Dedifferentiated amniotic fluid mesenchymal stem cell (primary cell): Measurements from ENCODE around the gene ST3GAL3.

Experiments
- DNase-seq: peaks from one replicate; pipeline ENCODE4 v3.0.0-alpha.2; 2016; ENCODE audit errors: extremely low spot score

Gene ST3GAL3, protein sequence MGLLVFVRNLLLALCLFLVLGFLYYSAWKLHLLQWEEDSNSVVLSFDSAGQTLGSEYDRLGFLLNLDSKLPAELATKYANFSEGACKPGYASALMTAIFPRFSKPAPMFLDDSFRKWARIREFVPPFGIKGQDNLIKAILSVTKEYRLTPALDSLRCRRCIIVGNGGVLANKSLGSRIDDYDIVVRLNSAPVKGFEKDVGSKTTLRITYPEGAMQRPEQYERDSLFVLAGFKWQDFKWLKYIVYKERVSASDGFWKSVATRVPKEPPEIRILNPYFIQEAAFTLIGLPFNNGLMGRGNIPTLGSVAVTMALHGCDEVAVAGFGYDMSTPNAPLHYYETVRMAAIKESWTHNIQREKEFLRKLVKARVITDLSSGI

GRCh38 chr1:43707190-43708001 lies at the start of gene ST3GAL3:
Gene ST3GAL3, plus strand, starts transcription at chr1:43707536. Its CDS starts 28,727 bp downstream, at chr1:43736263.
- peak; percentile 91 for DNase-seq

DNA sequence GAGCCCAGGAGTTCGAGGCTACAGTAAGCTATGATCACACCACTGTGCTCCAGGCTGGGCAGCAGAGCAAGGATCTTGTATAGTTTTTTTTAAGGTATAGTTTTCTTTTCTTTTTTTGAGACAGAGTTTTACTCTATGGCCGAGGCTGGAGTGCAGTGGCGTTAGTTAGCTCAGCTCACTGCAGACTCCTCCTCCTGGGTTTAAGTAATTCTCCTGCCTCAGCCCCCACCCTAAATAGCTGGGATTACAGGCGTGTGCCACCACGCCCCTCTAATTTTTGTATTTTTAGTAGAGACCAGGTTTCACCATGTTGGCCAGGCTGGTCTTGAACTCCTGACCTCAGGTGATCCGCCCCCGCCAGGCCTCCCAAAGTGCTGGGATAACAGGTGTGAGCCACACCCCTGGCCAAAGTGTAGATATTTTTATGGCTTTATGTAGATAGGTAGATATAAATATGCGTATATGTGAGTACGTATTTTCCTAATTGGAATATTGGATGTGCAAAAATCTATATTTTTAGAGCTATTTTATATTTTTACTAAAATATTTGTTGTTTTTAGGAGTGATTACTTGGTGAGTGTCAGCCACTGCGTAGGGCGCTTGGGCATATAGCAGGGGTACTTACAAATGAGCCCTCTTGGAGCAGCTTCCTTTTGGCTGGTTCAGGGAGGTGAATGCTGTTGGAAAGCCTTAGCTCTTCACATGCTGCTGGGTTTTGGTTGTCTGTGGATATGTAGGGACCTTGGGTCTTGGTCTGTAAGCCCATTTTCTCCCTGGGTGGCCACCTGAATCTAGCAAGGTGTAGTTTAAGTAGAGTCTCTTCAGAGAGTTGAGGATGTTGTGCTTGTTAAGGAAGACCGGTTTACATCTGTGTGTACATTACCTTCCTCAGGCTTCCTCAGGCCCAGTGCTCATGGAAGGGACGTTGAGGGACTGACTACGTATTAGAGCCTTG lies 47.8 kb upstream of the ST3GAL3 start:
- DNase-seq, result no peak

DNA sequence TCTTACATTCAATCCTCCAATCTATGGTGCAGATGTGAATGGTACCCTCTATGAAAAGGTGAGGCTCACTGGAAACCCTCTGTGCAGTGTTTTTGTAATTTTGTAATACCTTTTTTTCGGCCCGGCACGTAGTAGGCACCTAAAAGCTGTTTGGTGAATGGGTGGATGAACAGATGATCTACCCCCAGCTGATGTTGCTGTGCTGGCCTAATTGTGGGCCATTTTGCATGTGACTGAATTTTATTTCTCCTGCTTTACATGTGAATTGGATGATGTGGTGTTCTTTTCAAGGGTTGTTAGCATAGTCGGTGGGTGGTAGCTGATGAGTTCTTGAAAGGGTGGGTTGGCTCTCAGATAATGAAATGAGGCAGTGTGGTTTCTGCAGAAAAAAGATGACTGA lies 47.0 kb upstream of the ST3GAL3 start:
- DNase-seq, result no peak

DNA sequence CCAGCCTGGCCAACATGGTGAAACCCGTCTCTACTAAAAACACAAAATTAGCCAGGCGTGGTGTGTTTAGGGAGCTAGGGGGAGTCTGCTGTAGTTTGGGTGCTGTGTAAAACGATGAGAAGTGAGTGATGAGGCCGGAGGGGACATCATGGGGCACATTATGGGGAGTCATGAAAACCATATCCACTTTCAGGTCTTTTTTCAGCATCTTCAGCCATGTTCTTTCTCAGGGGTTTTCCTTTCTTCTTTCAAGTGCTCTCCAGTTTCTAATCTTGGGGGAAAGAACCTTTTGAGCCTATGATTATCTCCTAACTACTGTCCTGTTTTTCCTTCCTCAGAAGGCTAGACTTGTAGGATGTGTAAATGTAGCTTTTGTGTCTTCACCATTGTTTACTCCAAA lies 43.0 kb upstream of the ST3GAL3 start:
- DNase-seq, result no peak

GRCh38 chr1:43666608-43667007 lies 40.7 kb upstream of the ST3GAL3 start:
- no peak for DNase-seq

DNA sequence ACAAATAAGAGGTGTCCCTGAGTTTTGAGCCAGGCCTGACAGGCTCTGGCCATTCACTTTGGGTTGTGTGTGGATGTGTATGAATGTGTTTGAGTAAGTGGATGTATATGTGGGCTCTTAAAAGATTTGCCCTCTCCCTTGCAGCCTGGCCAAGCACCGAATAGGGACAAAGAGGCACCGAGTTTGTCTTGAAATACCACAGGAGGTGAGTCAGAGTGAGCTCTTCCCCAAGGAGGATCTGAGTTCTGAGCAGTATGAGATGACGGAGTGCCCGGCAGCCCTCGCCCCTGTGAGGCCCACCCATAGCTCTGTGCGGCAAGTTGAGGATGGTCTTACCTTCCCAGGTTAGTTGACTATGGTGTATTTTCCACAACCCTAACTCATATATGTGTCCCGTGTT lies 38.4 kb upstream of the ST3GAL3 start:
- DNase-seq, result no peak

DNA sequence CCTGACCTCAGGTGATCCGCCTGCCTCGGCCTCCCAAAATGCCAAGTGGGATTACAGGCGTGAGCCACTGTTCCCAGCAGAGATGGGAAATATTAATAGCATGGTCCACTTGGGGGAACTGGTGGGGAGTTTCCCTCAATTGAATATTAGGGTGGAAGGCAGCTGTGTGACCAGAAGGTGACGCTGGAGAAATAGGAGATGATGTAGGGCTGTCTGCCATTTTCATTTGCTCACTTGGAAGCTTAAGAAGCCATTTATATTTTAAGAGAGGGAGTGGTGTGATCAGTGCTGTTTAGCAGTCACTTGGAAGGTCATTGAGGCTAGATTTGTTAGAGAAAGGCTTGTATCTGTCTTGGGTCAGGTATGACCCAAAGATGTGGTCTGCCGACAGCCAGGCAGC lies 37.5 kb upstream of the ST3GAL3 start:
- DNase-seq, result no peak

GRCh38 chr1:43671193-43671592 lies 36.1 kb upstream of the ST3GAL3 start:
- DNase-seq, result no peak

- peak; percentile 73 for DNase-seq
Observed at GRCh38 chr1:43671626-43672330, 35.6 kb upstream of the ST3GAL3 start.

GRCh38 chr1:43673261-43673660 lies 34.1 kb upstream of the ST3GAL3 start:
- DNase-seq, result no peak

DNA sequence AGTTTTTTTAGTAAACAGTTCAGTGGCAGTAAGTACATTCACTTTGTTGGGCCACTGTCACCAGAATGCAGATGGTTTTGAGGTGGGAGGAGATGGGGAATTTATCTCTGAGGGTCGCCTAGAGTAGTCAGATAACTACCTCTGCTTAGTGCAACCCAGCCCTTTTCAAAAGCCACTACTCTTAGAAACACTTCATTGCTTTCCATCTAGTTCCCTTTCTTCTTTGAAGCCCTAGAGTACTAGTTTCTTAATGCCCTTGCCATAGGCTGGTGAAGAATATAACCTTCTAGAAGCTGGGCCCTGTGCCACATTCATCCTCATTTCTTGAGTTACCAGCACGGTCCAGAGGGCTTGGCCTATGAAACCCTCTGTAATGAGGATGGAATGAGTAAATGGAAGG lies 28.4 kb upstream of the ST3GAL3 start:
- no peak for DNase-seq

GRCh38 chr1:43683560-43683959 lies 23.8 kb upstream of the ST3GAL3 start:
- no peak for DNase-seq

GRCh38 chr1:43686801-43687200 lies 20.5 kb upstream of the ST3GAL3 start:
- no peak for DNase-seq

DNA sequence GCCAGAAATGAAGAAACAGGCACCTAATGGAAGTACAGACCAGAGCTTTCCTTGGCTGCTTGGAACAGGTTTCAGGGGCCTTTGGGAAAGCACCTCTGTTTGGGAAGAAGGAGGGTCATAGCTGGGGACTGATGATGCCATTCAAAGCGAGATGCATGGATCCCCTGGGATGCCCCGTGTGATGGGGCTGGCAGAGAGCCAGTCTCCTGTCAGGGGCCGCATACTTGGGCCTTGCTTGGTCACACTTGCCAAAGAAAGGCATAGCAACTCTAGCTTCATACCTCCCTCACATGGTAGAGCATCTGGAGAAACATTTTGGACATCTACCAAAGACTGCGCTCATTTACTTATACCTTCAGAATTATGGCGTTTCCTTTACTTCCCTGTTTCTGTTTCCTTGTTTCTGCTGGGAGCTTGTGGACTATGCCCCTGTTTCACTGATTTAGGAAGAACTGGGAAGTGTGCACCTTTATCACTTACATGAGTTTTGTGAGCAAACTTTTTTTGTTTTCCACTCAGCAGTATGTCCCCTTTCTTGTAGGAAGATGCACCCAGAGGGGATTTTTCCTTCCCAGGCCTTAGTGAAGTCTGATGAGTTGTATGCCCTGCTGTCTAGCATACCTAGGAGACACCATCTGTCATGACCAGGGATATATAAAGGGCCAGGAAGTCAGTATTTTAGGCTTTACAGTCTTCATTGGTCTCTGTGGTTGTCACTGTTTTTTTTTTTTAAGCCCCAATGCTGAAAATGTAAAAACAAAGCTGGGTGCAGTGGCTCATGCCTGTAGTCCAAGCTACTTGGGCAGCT lies 19.8 kb upstream of the ST3GAL3 start:
- DNase-seq, result no peak

DNA sequence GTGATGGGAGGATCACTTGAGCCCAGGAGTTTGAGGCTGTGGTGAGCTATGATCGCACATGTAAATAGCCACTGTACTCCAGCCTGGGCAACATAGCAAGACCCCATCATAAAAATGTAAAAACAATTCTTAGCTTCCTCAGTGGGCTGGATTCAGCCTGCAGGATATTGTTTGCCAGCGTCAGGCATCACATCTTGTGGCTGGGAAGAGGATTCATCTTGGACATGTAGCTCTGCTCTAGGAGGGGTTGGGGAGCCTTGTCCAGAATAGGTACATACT lies 19.3 kb upstream of the ST3GAL3 start:
- no peak for DNase-seq

DNA sequence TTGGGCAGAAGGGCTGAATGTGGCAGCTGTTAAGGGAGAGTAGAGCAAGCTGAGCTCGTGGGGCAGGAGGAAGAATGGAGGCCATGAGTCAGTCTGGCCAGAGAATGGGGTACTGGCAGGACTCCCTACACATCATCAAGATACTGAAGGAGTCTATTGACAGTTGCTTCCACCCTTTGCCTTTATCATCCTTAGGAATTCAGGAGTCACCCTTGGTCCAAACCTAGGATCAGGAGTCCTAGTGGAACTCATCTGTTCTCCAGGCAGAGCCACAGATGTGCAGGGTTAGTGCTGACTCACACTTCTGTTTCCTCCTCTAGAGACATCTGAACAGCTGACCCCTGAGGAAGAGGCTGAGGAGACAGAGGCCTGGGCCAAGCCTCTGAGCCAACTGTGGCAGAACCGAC lies 18.7 kb upstream of the ST3GAL3 start:
- DNase-seq, result peak; percentile 22

DNA sequence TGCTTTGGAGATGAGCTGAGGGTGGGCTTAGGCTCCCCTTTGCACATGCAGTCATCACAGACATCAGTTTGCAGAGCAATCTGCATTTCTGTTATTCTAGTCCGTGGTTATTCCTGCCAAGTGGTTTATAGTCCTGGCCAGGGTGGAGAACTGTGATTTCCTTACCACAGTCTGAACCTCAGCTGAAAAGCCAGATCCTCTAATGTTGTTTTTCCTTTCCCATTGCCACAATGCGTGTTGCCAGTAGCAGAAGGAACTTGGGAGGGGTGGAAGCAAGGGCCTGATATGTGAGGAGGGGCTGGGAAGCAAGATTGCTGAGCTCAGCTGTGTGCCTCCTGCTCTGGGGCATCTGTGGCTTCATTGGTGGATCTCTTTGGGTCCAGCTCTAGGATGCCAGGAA lies 18.0 kb upstream of the ST3GAL3 start:
- DNase-seq, result no peak

GRCh38 chr1:43691871-43692815 lies 15.2 kb upstream of the ST3GAL3 start:
- no peak for DNase-seq

GRCh38 chr1:43693371-43693770 lies 14.0 kb upstream of the ST3GAL3 start:
- no peak for DNase-seq

- no peak for DNase-seq
Observed at GRCh38 chr1:43699281-43699680, 8.1 kb upstream of the ST3GAL3 start.
